Stimulated activated CD8-positive, alpha-beta memory T cell treated with anti-CD3 and anti-CD28 coated beads, Interleukin-4, amount 100 ng/mL, for 4 hours (primary cell): ENCODE measurements around the gene UNC79.
"Not testable (repeated sequence)": the region's sequence is repeated elsewhere in the genome, so short reads cannot be mapped to it uniquely, and the experiment has no call there.

ENCODE experiments used
- DNase-seq, 2 donors: peaks; one replicate each; pipeline ENCODE4 v3.0.0-alpha.2; 2020; ENCODE audit warnings: low read depth in 2 of 2, low spot score in 1 of 2

The UNC79 gene

DNA sequence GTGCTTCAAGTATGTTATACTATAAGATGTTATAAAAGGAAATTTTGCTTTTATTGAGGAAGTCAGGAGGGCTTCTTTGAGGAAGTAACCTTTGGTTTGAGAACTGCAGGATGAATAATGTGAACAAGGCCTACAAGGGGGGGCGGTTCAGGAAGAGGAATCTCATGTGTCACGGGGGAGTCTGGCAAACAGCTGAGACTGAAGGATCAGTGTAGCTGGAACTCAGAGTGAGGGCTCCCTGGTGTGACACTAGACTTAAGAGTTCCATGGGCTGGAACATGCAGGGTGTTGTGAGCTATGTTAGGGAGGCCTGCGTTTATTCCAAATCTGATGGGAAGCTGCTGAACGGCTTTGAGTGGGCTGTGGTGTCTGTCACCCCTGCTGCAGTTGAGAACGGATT is 62.3 kb downstream of the UNC79 start:
- DNase-seq, result no peak

DNA sequence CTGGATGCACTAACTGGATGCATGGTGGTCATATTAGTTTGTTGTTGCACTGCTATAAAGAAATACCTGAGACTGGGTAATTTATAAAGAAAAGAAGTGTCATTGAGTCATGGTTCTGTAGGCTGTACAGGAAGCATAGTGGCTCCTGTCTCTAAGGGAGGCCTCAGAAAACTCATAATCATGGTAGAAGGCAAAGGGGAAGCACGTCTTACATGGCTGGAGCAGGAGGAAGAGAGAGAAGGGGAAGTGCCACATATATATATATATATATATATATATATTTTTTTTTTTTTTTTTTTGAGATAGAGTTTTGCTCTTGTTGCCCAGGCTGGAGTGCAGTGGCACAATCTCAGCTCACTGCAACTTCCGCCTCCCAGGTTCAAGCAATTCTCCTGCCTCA is 62.9 kb downstream of the UNC79 start:
- DNase-seq, result not testable (repeated sequence)

DNA sequence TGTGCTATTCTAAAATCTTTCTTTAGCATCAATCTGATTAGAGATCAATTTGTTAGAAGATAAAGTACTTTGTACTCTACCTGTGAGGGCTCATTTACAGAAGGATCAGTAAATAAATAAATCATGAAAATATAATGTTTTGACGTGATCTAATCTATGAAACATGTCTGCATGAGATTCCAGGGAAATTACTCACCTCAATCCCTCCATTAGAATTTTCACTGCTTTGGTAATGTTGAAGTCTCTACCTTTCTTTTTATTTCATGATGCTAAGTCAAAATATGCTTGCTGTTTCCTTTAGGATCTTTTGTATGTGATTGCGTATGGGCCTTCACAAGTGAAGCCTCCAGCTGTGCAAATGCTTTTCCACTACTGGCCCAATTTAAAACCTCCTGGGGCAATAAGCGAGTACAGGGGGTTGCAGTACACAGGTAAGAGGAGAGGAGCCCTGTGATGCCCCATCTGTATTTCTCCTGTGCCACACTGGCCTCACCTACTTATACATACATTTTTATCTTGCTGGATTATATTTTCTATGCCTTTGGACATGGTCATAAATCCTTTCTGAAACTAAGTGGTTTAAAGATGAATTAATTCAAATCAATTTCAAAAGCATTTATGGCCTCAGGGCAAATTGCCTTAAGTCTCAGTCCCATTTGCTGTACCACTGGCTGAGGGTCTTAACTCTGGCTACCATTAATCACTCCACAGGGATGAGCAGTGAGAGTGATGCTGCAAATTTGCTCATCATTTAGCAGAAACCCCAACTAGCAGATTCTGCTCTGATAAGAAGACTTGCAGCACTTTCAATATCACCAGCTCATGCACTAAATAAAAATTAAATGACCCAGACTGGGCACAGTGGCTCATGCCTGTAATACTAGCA is 66.4 kb downstream of the UNC79 start:
- DNase-seq, result no peak

DNA sequence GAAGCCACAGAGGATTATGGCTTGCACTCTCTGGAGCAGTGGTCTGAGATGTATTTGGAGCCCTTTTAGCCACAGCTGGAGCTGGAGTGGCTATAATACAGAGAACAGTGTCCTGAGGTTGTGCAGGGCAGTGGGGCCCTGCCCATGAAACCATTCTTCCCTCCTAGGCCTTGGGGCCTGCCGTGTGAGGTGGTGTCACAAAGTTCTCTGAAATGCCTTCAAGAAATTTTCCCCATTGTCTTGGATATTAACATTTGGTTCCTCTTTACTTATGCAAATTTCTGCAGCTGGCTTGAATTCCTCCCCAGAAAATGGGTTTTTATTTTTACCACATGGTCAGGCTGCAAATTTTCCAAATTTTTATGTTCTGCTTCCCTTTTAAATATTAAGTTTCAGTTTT is 79.3 kb downstream of the UNC79 start:
- no peak for DNase-seq

DNA sequence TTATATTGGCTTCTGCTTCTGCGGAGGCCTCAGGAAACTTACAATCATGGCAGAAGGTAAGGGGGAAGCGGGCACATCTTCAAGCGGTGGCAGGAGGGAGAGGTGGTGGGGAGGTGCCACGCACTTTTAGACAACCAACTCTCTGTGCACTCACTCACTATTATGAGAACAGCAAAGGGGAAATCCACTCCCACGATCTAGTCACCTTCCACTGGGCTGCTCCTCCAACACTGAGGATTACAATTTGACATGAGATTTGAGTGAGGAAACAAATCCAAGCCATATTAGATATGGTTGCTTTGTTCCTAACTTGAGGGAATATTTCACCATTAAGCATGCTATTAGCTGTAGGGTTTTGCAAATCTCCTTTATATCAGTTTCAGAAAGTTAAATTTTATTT is 80.3 kb downstream of the UNC79 start:
- no peak for DNase-seq

DNA sequence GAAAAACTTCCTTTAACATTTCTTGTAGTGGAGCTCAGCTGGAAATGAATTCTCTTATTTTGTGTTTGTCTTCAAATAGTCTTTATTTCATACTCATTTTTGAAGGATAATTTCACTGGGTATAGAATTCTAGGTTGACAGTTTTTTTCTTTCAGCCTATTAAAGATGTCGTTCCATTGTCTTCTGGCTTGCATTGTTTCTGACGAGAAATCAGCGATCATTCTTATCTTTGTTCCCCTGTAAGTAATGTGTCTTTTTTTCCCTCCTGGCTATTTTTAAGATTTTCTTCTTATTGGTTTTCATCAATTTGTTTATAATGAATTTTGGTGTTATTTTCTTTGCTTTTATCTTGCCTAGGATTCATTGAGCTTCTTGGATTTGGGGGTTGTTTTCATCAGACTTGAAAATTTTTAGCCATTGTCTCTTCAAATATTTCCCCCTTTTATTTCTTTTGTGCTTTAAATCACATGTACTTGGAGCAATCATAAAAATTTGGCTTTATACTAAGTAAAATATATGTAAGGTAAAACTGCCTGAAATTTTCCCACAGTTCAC is 89.4 kb downstream of the UNC79 start:
- DNase-seq, result no peak

DNA sequence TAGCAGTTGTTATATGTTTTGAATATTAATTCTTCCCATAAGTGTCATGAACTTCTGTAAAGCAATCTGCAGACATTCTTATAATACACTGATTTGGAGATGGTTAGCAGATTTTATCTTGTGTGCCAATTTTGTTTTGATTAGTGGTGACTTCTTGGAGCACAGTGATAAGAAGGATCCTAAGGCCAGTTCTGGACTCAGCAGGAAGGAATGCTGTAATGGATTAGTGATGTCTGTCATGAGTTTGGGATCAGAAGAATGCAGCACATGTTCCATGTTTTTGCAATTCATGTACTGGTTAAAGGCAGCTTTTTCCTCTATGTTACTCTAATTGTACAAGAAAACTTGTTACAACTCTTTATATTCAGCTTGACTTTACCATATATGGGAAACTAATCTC is 91.5 kb downstream of the UNC79 start:
- no peak for DNase-seq

DNA sequence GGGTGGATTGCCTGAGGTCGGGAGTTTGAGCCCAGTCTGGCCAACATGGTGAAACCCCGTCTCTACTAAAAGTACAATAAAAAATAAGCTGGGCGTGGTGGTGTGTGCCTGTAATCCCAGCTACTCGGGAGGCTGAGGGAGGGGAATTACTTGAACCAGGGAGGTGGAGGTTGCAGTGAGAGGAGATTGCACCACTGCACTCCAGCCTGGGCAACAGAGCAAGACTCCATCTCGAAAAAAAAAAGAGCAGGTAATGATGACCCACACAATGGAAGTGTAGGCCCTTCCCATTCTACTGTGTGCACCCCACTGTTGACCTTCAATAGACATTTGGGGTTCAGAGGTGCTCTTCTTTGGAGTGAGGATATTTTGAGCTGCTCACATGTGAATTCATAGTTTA is 94.5 kb downstream of the UNC79 start:
- not testable (repeated sequence) for DNase-seq

DNA sequence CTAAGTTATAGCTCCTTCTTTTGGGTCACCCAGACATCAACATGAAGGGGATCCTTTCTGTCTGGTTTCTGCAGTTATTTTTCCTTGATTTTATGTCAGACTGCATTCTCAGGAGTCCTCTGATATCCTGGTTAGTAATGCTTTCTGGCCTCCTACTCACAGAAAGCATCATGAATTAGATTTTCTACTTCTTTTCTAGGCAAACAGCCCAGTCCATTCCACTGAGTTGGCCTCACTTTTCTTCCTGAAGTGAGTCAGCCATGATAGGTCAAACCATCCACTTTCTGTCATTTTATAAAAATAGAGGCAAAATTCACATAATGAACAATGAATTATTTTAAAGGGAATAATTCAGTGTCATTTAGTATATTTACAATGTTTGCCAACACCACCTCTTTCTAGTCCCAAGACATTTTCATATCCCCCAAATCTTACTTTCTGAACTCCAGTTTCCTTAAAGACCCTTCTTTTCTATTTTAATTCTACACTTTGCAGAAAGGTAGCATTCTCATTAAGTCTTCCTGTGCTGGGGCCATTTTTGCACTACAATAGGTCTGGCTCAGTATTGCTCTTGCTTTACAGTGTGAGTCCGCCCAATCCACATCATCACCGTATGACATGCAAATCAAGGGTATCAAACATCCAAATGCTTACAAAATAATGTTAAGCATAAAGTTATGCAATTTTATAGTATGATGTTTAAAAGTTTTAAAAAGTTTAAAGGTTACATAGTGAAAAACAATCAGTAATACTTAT is 95.1 kb downstream of the UNC79 start:
- no peak for DNase-seq

DNA sequence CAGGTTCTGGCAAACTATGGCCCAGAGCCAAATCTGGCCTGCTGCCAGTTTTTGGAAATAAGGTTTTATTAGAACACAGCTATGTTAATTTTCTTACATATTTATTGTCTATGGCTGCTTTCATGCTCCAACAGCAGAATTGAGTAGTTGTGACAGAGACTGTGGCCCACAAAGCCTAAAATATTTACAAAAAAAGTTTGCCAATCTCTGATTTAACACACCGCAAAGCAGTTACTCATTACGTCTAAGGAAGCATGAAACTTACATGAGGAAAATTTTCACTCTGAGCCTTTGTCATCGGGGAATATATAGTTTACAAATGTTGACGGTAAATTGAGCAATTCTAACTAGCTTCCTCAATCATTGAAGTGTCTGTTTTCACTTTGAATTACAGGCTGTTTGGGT is 96.5 kb downstream of the UNC79 start:
- no peak for DNase-seq

DNA sequence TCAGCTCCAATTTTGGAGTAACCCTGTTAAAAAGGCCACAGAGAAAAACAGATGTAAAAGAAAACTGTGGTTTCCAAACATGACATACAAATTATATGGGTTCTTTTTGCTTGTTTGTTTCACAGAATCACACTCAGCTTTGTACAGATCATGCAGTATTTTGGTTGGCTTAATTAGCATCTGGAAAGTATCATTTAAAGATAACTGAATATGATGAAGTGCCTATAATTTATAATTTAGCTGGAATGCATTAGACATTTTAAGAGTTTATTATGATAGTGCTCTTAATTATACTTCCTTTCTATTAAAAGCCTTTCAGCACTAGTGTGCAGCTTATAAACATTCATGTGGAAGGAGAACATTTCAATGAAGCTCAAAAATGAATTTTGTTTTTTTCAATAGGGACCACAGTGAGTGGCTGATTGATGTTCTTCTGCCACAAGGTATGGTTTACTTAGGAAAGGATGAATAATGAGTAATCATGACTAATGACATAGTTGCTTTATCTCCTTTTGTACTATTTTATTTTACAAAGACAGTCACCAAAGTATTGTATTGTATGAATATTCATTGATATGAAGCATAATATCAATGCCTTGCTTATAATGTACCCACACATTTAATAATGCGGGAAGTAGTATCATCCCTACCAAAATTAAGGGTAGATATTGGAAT is 98.3 kb downstream of the UNC79 start:
- DNase-seq, result no peak

DNA sequence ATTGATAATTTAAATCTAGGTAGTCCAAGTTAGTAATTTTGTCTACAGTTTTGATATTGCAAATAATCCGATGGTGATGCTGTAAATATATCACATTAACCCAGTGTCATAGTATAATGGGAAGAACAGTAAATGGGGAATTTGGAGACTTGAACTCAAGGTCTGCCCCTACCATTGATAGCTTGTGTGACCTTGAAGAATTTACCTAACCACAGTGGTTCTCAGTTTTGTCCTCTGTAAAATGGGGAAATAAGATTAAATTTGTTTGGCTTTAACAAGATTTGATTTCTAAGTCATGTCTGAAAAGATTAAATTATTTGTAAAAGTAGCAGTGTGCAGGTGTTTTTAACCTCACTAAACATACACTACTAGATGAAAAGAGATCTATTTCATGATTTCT is 100.9 kb downstream of the UNC79 start:
- no peak for DNase-seq

DNA sequence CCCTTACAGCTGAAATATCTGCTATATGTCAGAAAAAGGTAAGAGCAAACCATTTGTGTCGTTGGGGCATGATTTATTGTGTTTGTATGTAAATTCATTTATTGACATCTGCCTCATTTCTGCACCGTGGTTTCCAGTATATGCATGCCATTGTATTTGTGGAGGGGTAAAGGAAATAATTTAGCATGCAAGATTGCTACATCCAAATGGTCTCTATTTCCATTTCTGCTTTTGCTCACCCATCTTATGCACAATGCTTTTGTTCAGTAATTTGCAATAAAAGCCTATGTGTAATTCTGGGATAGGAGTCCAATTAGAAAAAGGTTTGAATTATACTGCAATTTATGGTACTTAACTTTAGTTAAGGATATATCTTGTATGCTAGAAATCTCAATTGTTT is 101.8 kb downstream of the UNC79 start:
- DNase-seq, result no peak

DNA sequence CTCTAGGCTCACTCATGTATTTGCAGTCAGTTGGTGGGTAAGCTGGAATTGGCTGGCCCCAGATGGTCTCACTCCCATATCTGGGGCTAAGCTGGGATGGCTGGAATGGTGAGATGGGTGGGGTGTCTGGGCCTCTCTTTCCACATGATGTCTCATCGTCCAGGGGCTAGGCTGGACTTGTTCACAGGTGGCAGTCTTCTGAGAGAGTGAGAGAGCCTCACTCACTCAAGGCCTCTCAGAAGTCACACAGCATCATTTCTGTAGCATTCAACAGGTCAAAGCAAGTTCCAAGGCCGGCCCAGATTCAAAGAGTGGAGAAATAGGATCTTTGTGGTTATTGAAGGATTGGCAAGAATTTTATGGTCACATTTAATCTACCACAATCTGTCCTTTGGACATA is 102.7 kb downstream of the UNC79 start:
- no peak for DNase-seq

DNA sequence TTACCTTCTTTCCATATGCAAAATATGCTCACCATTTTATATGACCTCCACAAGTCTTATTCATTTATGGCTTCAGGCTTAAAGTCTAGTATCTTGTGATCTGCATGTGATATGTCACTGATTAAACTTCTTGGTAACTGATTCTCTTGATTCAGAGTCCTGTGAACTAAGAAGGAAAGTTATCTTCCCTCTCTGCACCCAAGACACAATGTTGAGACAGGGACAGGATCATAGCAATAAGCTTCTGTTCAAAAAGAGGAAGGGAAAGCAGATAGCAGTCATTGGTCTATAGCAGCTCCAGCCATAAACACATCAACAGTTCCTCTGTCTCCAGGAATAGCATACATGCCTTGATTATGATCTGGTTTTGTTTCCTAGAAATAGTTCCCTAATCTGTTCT is 103.1 kb downstream of the UNC79 start:
- no peak for DNase-seq

DNA sequence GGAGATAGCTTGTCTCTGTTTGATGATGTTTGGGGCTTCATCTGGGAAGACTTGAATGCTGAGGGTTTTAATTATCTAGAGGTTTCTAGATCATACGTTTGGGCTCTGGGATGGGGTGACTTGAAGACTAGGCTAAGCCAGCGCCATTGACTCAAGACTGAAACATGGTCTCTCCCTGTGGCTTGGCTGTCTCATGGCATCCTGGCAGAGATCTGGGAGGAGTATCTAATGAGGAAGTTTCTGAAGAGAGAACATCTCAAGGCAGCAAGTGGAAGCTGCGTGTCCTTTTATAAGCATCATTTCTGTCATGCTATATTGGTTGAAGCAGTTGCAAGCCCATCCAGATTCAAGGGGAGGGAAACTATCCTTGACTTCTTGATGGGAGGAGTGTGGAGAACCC is 104.8 kb downstream of the UNC79 start:
- no peak for DNase-seq

DNA sequence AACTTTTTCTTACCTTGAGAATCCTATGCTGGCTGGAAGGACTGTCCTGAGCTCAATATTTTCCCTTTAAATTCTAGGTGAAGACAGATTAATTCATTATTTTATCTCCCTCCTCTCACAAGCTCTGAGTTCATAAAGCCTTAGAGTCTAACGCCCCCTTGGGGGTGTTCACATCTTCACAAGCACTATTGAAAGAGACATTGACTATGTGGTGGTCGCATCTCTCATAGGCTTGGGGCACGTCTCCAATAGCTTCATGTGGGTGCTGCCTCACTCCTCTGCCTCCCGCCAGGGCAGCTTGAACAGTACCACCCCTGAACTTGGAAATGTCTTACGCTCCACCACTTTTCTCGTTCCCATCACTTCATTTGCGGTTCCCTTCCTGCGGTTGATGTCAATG is 106.2 kb downstream of the UNC79 start:
- no peak for DNase-seq

DNA sequence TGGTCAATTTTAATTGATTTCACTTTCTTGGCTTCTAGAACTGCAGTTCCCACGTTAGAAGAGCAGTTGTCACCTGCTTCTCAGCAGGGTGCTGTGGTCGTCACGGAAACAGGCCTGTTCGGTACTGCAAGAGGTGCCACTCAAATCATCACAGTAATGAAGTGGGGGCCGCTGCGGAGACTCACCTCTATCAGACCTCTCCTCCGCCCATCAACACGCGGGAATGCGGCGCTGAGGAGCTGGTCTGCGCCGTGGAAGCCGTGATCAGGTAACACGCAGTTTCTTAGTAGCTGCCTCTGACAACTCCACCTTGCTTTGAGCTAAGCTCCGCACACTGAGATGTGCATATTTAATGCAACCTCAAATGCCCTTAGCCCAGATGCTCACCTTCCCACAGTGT is 107.2 kb downstream of the UNC79 start:
- DNase-seq, result no peak

DNA sequence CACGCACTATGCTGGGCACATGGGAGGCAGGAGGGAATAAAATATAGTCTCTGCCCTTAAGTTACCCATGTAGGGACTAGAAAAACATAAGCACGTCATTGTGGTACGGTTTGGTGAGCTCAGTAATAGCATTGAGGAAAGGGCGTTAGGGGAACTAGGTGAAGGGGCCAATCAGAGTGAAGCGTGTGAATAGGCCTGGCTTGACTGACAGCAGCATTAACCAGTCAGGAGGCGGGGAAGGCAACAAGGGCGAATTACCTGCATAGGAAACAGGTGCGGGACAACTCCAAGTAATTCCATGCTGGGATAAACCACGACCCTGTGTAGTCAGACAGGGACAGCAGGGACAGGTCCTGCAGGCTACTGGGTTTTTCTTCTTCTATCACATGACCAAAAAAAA is 107.7 kb downstream of the UNC79 start:
- DNase-seq, result no peak

DNA sequence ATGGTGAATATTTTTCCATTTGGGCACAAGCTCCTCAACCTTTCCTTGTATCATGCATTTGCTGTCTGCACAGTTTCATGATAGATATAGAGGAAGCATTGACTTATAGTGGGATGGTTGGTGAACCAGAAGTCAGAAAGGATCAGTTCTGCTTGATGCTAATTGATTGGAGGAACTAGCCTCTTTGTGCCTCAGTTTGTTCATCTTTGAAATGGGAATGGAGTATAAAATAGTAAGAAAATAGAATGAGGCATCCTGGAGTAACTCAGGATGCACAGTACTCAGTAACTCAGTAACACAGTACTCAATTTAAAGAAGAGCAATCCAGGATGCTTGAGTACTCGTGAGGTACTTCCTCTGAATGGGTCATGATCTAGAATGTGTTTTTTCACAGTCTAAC is 109.5 kb downstream of the UNC79 start:
- DNase-seq, result no peak

DNA sequence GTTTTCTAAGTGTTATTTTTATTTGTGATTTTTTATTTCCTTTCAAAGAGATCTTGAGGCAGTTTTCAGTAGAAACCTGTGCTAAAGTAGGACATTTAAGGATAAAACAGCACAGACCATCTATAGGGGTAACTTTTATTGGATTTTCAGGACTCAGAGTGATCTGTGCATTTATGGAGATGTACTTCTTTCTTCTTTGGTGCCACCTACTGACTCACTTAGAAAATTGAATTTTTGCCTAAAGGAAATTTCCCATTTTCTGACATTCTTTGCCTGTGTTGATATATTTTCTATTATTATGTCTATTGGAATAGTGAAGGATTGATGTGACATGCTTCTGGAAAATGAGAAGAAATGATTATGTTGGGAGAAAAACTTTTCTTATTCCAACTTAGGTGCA is 113.0 kb downstream of the UNC79 start:
- DNase-seq, result no peak

DNA sequence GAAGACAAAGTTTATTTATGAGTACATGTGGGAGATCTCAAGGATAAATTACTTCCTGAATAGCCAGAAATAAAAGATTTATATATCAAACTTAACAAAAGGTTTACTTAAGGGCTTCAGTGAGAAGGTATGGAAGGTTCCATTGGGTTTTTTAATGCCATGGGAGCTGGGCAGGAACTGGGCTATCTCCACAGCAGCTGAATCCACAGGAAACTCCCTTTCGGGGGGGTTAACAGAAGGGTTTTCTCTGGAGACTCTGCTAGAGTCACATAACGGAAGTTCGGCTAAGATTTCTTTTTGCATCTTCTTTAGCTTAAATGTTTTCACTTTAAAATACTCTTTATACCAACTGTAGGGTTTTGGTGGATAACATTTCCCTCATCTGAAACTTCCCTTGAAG is 113.5 kb downstream of the UNC79 start:
- DNase-seq, result no peak
